Colonic mucosa (tissue), 4 donors: ENCODE data around the gene ZNF835. TPM values are rescaled to one million over a fixed set of nuclear protein-coding genes. Genes with fewer than 3 reads are reported as not detected.

ENCODE experiments used
- DNase-seq: peaks from one replicate; pipeline ENCODE4 v3.0.0-alpha.2; 2020
- H3K27ac ChIP-seq: fragments of 200-600 bp; one replicate; pipeline ENCODE4 v1.8.0; 2021
- H3K27me3 ChIP-seq: fragments of 200-600 bp; one replicate; pipeline ENCODE4 v1.8.0; 2021
- H3K36me3 ChIP-seq: fragments of 200-600 bp; one replicate; pipeline ENCODE4 v1.8.0; 2021
- H3K4me1 ChIP-seq: fragments of 200-600 bp; one replicate; pipeline ENCODE4 v1.8.0; 2021; ENCODE audit warnings: mild to moderate bottlenecking
- H3K4me3 ChIP-seq: fragments of 200-600 bp; one replicate; pipeline ENCODE4 v1.8.0; 2021
- H3K9ac ChIP-seq, 2 donors: one replicate each; pipeline ENCODE4 v1.7.0; 2013; ENCODE audit warnings: control low read depth in 2 of 2, low read depth in 2 of 2, low read length in 2 of 2
- H3K9me3 ChIP-seq: fragments of 200-600 bp; one replicate; pipeline ENCODE4 v1.8.0; 2021
- CTCF ChIP-seq: fragments of 200-600 bp; IDR thresholded peaks from one replicate; pipeline ENCODE4 v1.8.0; 2022; ENCODE audit warnings: antibody characterized with exemption, mild to moderate bottlenecking
- intact Hi-C: fragments of 100-400 bp; cut with DNase I; formaldehyde crosslinking; loops from one replicate; pipeline ENCODE4 v1.14.1; 2022
- total RNA-seq, 2 donors: library from RNA; stranded (reverse); fragmentation: NEBNext Ultra II Directional in 1 of 2; extraction: Animal tissue kit (Norgen Biotek cat#: 25700) in 1 of 2; gene quantifications; one replicate each; pipeline ENCODE4 v1.2.1, GENCODE V29; 2021
- donor health status: healthy.
- donor health status: DM: no; HTN: no; CAD: no.
- donor health status: DM: no; HTN: no; CAD: no.

The ZNF835 gene
- total RNA-seq = 1 to 10 TPM; 1.1 to 1.3 TPM

- TF ChIP-seq CTCF = no peak
- Histone ChIP-seq H3K9ac (peak within 1 kb of the TSS; percentile 53 to 65), H3K4me1 (no peaks in the 10 kb centered on the region), H3K27ac (no peak within 1 kb of the TSS), H3K27me3 (no peaks in the 10 kb centered on the region), H3K36me3 (no peaks in the 10 kb centered on the region), H3K4me3 (peak within 1 kb of the TSS; percentile 36), H3K9me3 (no peaks in the 10 kb centered on the region)
- intact Hi-C loops = no loop called here
- DNase-seq = peak; percentile 89
Measured at GRCh38 chr19:56671613-56671994, at the start of gene ZNF835. ZNF835 (minus strand) TSS chr19:56671757; CDS start chr19:56665198, 6,559 bp downstream.

- Histone ChIP-seq H3K27me3 (no peaks in the 10 kb centered on the region), H3K36me3 (no peaks in the 10 kb centered on the region), H3K9me3 (no peaks in the 10 kb centered on the region), H3K27ac (no peak overlapping the region), H3K4me1 (no peaks in the 10 kb centered on the region), H3K4me3 (no peak overlapping the region), H3K9ac (no peak overlapping the region)
- no peak for DNase-seq
- intact Hi-C loops = no loop called here
- no peak for TF ChIP-seq CTCF
Measured at GRCh38 chr19:56720281-56720680, 48.7 kb upstream of the ZNF835 start.

GRCh38 chr19:56718231-56718630 is 46.7 kb upstream of the ZNF835 start:
- H3K9ac ChIP-seq = no peak overlapping the region
- H3K27me3 ChIP-seq = no peaks in the 10 kb centered on the region
- TF ChIP-seq CTCF = no peak
- H3K27ac ChIP-seq = no peak overlapping the region
- no peaks in the 10 kb centered on the region for H3K9me3 ChIP-seq
- H3K4me1 ChIP-seq = no peaks in the 10 kb centered on the region
- H3K36me3 ChIP-seq = no peaks in the 10 kb centered on the region
- DNase-seq = no peak
- H3K4me3 ChIP-seq = no peak overlapping the region
- intact Hi-C loops = no loop called here

- DNase-seq = no peak
- Histone ChIP-seq H3K4me1 (no peaks in the 10 kb centered on the region), H3K27ac (no peak overlapping the region), H3K4me3 (no peak overlapping the region), H3K36me3 (no peaks in the 10 kb centered on the region), H3K27me3 (no peaks in the 10 kb centered on the region), H3K9ac (no peak overlapping the region), H3K9me3 (no peaks in the 10 kb centered on the region)
- intact Hi-C loops = no loop called here
- TF ChIP-seq CTCF = no peak
Measured at GRCh38 chr19:56712611-56713276, 41.2 kb upstream of the ZNF835 start.

GRCh38 chr19:56710437-56710836 is 38.9 kb upstream of the ZNF835 start:
- TF ChIP-seq CTCF = no peak
- H3K9me3 ChIP-seq = no peaks in the 10 kb centered on the region

More at GRCh38 chr19:56710437-56710836, 38.9 kb upstream of the ZNF835 start:
- Histone ChIP-seq H3K36me3 (no peaks in the 10 kb centered on the region), H3K9ac (no peak overlapping the region), H3K4me1 (no peaks in the 10 kb centered on the region), H3K4me3 (no peak overlapping the region), H3K27ac (no peak overlapping the region), H3K27me3 (no peaks in the 10 kb centered on the region)
- intact Hi-C loops = no loop called here
- DNase-seq = no peak
